GM19452 (cell line): ENCODE measurements around the gene EN2.

Source experiments
- ATAC-seq: cut with Tn5 transposase; IDR thresholded peaks from one replicate; pipeline ENCODE4 v1.9.1; 2021; ENCODE audit not compliant: unreplicated experiment

The EN2 gene

GRCh38 chr7:155450558-155450969, 7.4 kb upstream of the EN2 start:
- ATAC-seq: no peak

GRCh38 chr7:155450970-155451801, 6.7 kb upstream of the EN2 start:
- no peak for ATAC-seq

- no peak for ATAC-seq
Observed at GRCh38 chr7:155451840-155452239, 6.1 kb upstream of the EN2 start.

- no peak for ATAC-seq
Observed at GRCh38 chr7:155452505-155453295, 5.2 kb upstream of the EN2 start.

GRCh38 chr7:155453296-155454182, 4.4 kb upstream of the EN2 start:
- no peak for ATAC-seq

GRCh38 chr7:155454183-155455112, 3.5 kb upstream of the EN2 start:
- no peak for ATAC-seq

- ATAC-seq: no peak
Observed at GRCh38 chr7:155455132-155455693, 2.7 kb upstream of the EN2 start.

- no peak for ATAC-seq
Observed at GRCh38 chr7:155455776-155456737, 1.9 kb upstream of the EN2 start.

- no peak for ATAC-seq
Observed at GRCh38 chr7:155456738-155457543, 988 bp upstream of the EN2 start.

GRCh38 chr7:155457544-155458110, 302 bp upstream of the EN2 start:
- no peak for ATAC-seq

- no peak for ATAC-seq
Observed at GRCh38 chr7:155458878-155459699, 1.2 kb downstream of the EN2 start.

- ATAC-seq: no peak
Observed at GRCh38 chr7:155459700-155460461, 2.0 kb downstream of the EN2 start.

- ATAC-seq: no peak
Observed at GRCh38 chr7:155460926-155461613, 3.1 kb downstream of the EN2 start.

GRCh38 chr7:155461631-155462030, 3.7 kb downstream of the EN2 start:
- ATAC-seq: no peak

- no peak for ATAC-seq
Observed at GRCh38 chr7:155462163-155462735, 4.3 kb downstream of the EN2 start.
